ENCODE results near the gene RASSF8. TPM values are rescaled to one million over a fixed set of nuclear protein-coding genes. Genes with fewer than 3 reads are reported as not detected.

RASSF8 gene
- total RNA-seq, 2 donors from 2014 or later: 47.9 to 86.6 TPM

- TF ChIP-seq CTCF (IDR thresholded peaks at IDR 0.05): no peak
- Histone ChIP-seq H3K9me3 (no peaks in the 10 kb centered on the region), H3K36me3 (no peaks in the 10 kb centered on the region), H3K4me3 (no peak overlapping the region), H3K27ac (no peak overlapping the region), H3K4me1 (ENCODE audit: control insufficient read depth in 1 of 2, low read depth in 2 of 2) (peaks cover 0 to 5% of the 10 kb centered on the region in 2 donors), H3K27me3 (replicated peaks; ENCODE audit: insufficient read depth) (no peaks in the 10 kb centered on the region)
- DNase-seq (ENCODE audit: low spot score): no peak
- ATAC-seq (ENCODE audit: insufficient number of reproducible peaks, low FRiP score, low read depth): no peak
Observed at GRCh38 chr12:26096036-26096435, 137.6 kb downstream of the RASSF8 start.

GRCh38 chr12:26097046-26097878, 138.8 kb downstream of the RASSF8 start:
- no peaks in the 10 kb centered on the region for H3K9me3 ChIP-seq
- H3K36me3 ChIP-seq: no peaks in the 10 kb centered on the region
- no peak overlapping the region for H3K4me3 ChIP-seq
- H3K4me1 ChIP-seq (ENCODE audit: control insufficient read depth in 1 of 2, low read depth in 2 of 2): peaks cover 0 to 5% of the 10 kb centered on the region in 2 donors
- DNase-seq (ENCODE audit: low spot score): no peak
- TF ChIP-seq CTCF (IDR thresholded peaks at IDR 0.05): peak; percentile 91
- H3K27ac ChIP-seq: no peak overlapping the region
- peak; percentile 78 for ATAC-seq (ENCODE audit: insufficient number of reproducible peaks, low FRiP score, low read depth)
- H3K27me3 ChIP-seq (replicated peaks; ENCODE audit: insufficient read depth): no peaks in the 10 kb centered on the region

GRCh38 chr12:26100666-26101349, 142.3 kb downstream of the RASSF8 start:
- H3K9me3 ChIP-seq: no peaks in the 10 kb centered on the region
- no peak overlapping the region for H3K4me3 ChIP-seq
- H3K27me3 ChIP-seq (replicated peaks; ENCODE audit: insufficient read depth): no peaks in the 10 kb centered on the region
- H3K27ac ChIP-seq: no peak overlapping the region
- ATAC-seq (ENCODE audit: insufficient number of reproducible peaks, low FRiP score, low read depth) (no peak), DNase-seq (ENCODE audit: low spot score) (no peak)
- no peaks in the 10 kb centered on the region for H3K36me3 ChIP-seq
- no peak for TF ChIP-seq CTCF (IDR thresholded peaks at IDR 0.05)
- H3K4me1 ChIP-seq (ENCODE audit: control insufficient read depth in 1 of 2, low read depth in 2 of 2): peaks cover 0 to 5% of the 10 kb centered on the region in 2 donors

- Histone ChIP-seq H3K9me3 (no peaks in the 10 kb centered on the region), H3K4me1 (ENCODE audit: control insufficient read depth in 1 of 2, low read depth in 2 of 2) (peaks cover 0 to 5% of the 10 kb centered on the region in 2 donors), H3K27me3 (replicated peaks; ENCODE audit: insufficient read depth) (no peaks in the 10 kb centered on the region), H3K4me3 (no peak overlapping the region), H3K27ac (no peak overlapping the region), H3K36me3 (no peaks in the 10 kb centered on the region)
- DNase-seq (ENCODE audit: low spot score) (no peak), ATAC-seq (ENCODE audit: insufficient number of reproducible peaks, low FRiP score, low read depth) (no peak)
- no peak for TF ChIP-seq CTCF (IDR thresholded peaks at IDR 0.05)
Observed at GRCh38 chr12:26101350-26101734, 142.9 kb downstream of the RASSF8 start.

GRCh38 chr12:26101763-26102162, 143.3 kb downstream of the RASSF8 start:
- Histone ChIP-seq H3K4me3 (no peak overlapping the region), H3K9me3 (no peaks in the 10 kb centered on the region), H3K27ac (no peak overlapping the region), H3K27me3 (replicated peaks; ENCODE audit: insufficient read depth) (no peaks in the 10 kb centered on the region), H3K4me1 (ENCODE audit: control insufficient read depth in 1 of 2, low read depth in 2 of 2) (peaks cover 0 to 5% of the 10 kb centered on the region in 2 donors), H3K36me3 (no peaks in the 10 kb centered on the region)
- no peak for DNase-seq (ENCODE audit: low spot score)
- no peak for ATAC-seq (ENCODE audit: insufficient number of reproducible peaks, low FRiP score, low read depth)
- no peak for TF ChIP-seq CTCF (IDR thresholded peaks at IDR 0.05)

Measured in thoracic aorta (tissue), 2 donors.